Mucosa of stomach (tissue), 1 donor: ENCODE data around the gene WNT8B.

ENCODE experiments used
- H3K27me3 ChIP-seq: one replicate; pipeline ENCODE4 v1.7.0; 2013; ENCODE audit warnings: mild to moderate bottlenecking, low read length; ENCODE audit not compliant: control insufficient read depth, insufficient read depth
- H3K36me3 ChIP-seq: one replicate; pipeline ENCODE4 v1.7.0; 2013; ENCODE audit warnings: low read length; ENCODE audit not compliant: control insufficient read depth, insufficient read depth
- H3K4me1 ChIP-seq: one replicate; pipeline ENCODE4 v1.7.0; 2013; ENCODE audit warnings: mild to moderate bottlenecking, low read length; ENCODE audit not compliant: control insufficient read depth, insufficient read depth
- H3K4me3 ChIP-seq: one replicate; pipeline ENCODE4 v1.7.0; 2013; ENCODE audit warnings: low read length
- H3K9ac ChIP-seq: one replicate; pipeline ENCODE4 v1.7.0; 2013; ENCODE audit warnings: mild to moderate bottlenecking, low read length, moderate library complexity
- H3K9me3 ChIP-seq: one replicate; pipeline ENCODE4 v1.7.0; 2013; ENCODE audit warnings: mild to moderate bottlenecking, low read length, moderate library complexity; ENCODE audit not compliant: control insufficient read depth
- donor health status: Pancreatic carcinoma.

Gene WNT8B

DNA sequence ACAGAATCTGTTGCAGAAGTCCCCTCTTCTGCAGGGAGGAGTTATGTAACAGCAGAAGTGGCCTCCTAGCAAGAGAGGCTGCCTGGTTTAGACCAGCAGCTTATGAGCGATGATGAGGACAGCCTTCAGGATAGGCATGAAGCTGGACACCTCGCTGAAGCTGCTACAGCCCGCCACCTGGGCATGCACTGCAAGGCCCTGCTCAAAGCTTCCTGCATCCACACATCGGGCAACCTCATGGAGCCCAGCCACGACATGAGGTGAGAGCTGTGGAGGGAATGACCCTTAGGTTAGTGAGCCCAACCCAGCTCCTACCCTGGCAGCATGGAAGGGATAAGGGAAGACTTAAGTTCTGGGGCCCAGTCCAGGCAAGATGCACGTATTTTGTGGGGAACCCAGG lies 24.7 kb downstream of the WNT8B start:
- no peak overlapping the region for H3K9ac ChIP-seq
- H3K9me3 ChIP-seq, result no peaks in the 10 kb centered on the region
- peaks cover 7% of the 10 kb centered on the region for H3K4me1 ChIP-seq
- H3K27me3 ChIP-seq, result peaks cover 8% of the 10 kb centered on the region
- no peak overlapping the region for H3K4me3 ChIP-seq
- peaks cover 5% of the 10 kb centered on the region for H3K36me3 ChIP-seq

DNA sequence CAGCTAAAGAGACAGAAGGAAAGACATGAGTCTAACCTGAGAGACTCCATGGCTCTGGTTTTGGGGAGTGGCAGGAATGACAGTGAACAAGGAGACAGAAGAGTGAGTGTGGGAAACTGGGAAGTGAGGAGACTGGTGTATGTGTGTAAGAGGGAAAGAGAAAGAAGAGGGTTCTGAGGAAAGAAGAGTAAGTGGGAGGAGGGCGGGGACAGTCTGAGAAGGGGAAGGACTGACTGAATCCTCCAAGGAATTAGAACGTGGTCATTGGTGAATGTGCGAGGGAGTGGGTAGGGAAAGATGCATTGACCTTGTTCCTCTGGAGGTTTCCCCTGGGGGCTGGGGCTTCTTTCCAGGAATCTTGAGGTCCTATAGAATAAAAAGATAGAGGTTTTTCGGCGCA lies 26.6 kb downstream of the WNT8B start:
- peaks cover 5% of the 10 kb centered on the region for H3K36me3 ChIP-seq
- H3K27me3 ChIP-seq, result no peaks in the 10 kb centered on the region
- H3K9ac ChIP-seq, result no peak overlapping the region

DNA sequence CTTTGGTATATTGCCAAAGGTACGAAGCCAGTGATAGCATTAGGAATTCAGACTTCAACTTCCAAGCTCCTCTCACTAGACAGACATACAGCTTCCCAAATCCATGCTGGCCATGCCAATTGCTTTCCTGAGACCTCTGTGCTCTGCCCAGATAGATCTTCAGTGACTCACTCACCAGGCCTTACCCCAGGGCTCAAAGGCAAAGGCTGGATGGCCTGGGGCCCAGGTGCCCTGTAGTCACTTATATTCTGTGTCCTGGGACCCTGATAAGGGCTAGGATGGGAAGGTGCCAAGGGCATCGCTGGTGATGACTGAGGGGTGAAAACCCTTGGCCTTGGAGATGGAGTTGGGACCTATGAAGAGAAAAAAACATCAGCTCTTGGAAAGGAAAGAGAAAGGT lies 27.7 kb downstream of the WNT8B start:
- no peak overlapping the region for H3K4me3 ChIP-seq
- no peaks in the 10 kb centered on the region for H3K9me3 ChIP-seq
- no peaks in the 10 kb centered on the region for H3K4me1 ChIP-seq
- H3K9ac ChIP-seq, result no peak overlapping the region
- no peaks in the 10 kb centered on the region for H3K27me3 ChIP-seq
- peaks cover 5% of the 10 kb centered on the region for H3K36me3 ChIP-seq

More for the DNA sequence above, 26.6 kb downstream of the WNT8B start:
- H3K9me3 ChIP-seq, result no peaks in the 10 kb centered on the region
- H3K4me3 ChIP-seq, result no peak overlapping the region
- H3K4me1 ChIP-seq, result no peaks in the 10 kb centered on the region

DNA sequence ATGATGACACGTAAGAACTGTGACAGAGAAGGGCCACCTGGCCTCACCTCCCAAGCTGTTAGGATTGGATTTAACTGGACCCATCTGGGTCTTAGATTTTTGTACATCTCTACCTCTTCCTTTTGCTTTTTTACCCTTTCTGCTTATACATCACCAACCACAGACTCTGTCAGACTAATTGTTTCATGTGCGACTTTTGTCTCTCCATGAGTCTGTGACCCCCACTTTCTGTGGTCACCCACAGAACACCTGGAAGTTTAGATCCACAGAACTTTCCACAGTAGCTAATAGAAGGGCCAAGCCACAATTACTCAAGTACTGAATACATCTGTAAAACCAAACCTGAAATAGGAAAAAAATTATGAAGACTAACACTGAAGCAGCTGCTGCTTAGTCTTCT lies 33.8 kb downstream of the WNT8B start:
- Histone ChIP-seq H3K4me3 (no peak overlapping the region), H3K9me3 (no peaks in the 10 kb centered on the region), H3K9ac (no peak overlapping the region), H3K36me3 (no peaks in the 10 kb centered on the region), H3K4me1 (no peaks in the 10 kb centered on the region), H3K27me3 (no peaks in the 10 kb centered on the region)

DNA sequence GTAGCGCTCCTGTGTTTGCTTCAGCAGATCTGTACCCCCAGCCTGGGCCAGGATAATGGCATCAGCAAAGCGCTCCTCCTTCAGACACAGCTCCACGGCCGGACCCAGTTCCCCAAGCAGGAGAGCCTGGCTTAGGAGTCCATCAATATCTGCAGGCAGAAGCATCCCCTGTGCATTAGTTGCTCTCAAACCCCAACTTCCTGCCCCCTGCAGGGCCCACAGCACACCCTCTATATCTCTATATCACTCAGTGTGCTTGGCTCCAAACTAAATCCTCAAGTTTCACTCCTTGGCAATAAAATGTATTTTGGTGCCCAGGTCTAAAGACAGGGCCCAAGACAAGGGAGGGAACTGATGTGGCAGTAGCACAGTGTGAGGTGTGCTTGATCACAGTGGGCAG lies 35.2 kb downstream of the WNT8B start:
- H3K9ac ChIP-seq, result no peak overlapping the region
- H3K4me3 ChIP-seq, result no peak overlapping the region
- H3K4me1 ChIP-seq, result no peaks in the 10 kb centered on the region
- no peaks in the 10 kb centered on the region for H3K27me3 ChIP-seq
- no peaks in the 10 kb centered on the region for H3K36me3 ChIP-seq
- no peaks in the 10 kb centered on the region for H3K9me3 ChIP-seq

DNA sequence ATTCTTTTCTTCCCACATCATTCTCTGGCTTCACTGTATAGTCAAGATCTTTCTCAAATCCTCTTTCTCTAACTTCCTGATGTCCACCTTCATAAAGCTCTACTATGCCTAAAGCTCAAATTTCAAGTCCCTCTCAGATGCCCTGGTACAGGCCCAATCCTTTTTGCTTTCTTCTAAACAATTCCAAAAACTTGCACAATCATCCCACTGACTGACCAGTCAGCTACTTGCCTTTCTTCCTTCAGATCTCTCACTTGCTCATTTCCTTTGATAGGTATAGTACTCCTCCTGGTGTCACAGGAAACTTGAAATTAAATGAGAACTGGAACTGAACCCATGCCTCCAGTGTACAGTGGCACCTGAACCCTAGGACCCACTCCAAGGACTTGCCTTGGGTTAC lies 38.6 kb downstream of the WNT8B start:
- no peaks in the 10 kb centered on the region for H3K36me3 ChIP-seq

DNA sequence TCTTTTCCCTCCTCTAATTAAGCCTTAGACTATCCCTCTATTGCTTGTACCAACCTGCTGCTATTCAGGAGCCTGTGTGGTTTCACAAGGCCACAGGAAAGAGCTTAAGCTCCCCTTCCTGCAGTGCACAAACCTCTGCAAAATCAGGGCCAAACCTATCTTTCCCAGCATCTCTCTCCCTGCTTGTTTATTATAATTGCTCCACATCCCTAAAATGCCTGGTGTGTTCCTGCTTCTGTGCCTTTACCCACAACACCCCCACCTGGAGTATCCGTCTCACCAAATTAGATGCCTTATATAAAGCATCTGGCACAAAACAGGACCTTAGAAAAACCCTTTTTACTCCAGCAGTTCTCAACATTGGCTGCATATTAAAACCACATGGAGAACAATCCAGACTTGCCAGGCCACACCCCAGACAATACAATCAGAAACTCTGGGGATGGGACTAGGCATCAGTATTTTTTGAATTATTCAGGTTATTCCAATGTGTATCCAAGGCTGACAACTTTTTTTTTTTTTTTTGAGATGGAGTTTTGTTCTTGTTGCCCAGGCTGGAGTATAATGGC lies 40.2 kb downstream of the WNT8B start:
- no peaks in the 10 kb centered on the region for H3K4me1 ChIP-seq
- no peak overlapping the region for H3K9ac ChIP-seq
- no peaks in the 10 kb centered on the region for H3K36me3 ChIP-seq
- no peak overlapping the region for H3K4me3 ChIP-seq
- no peaks in the 10 kb centered on the region for H3K27me3 ChIP-seq
- no peaks in the 10 kb centered on the region for H3K9me3 ChIP-seq

More for the DNA sequence above, 38.6 kb downstream of the WNT8B start:
- H3K4me1 ChIP-seq, result no peaks in the 10 kb centered on the region
- no peak overlapping the region for H3K4me3 ChIP-seq
- no peak overlapping the region for H3K9ac ChIP-seq
- H3K9me3 ChIP-seq, result no peaks in the 10 kb centered on the region
- H3K27me3 ChIP-seq, result no peaks in the 10 kb centered on the region

DNA sequence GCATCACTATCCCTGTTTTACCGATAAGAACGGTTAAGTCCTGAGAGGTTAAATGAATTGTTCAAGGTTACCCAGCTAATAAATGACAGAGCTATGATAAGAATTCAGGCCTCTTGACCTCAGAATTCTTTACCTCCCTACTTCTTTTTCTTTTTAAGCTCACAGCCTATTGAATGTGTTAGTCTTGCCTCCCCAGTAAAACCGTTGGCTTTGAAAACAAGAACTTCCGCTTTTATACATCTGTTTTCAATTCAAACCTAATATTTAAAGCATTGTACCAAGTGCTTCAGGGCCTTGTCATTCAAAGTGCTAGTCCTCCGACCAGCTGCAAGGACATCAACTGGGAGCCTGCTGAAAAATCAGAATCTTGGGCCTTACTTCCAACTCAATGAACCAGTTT lies 41.3 kb downstream of the WNT8B start:
- no peak overlapping the region for H3K4me3 ChIP-seq
- H3K9me3 ChIP-seq, result no peaks in the 10 kb centered on the region
- no peaks in the 10 kb centered on the region for H3K36me3 ChIP-seq

DNA sequence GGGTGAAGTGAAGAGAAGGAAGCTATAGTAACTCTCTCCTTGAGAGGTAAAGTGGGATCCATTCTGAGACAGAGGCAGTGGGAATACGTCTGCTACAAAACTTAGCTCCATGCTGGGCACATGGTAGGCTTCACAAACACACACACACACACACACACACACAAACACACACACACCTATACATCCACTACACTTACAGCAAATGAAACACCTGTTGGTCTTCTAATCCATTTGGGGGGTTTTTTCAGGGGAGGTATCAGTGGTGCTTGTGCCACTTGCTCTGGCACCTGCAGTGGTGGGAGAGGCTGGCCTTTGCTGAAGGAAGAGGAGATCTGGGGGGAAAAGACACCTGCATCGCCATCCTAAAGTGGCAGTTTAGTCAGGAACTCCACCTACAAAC lies 42.4 kb downstream of the WNT8B start:
- H3K36me3 ChIP-seq, result no peaks in the 10 kb centered on the region
- H3K9me3 ChIP-seq, result no peaks in the 10 kb centered on the region
- H3K27me3 ChIP-seq, result no peaks in the 10 kb centered on the region
- peaks cover 7% of the 10 kb centered on the region for H3K4me1 ChIP-seq
- no peak overlapping the region for H3K4me3 ChIP-seq
- H3K9ac ChIP-seq, result no peak overlapping the region

More for the DNA sequence above, 41.3 kb downstream of the WNT8B start:
- no peaks in the 10 kb centered on the region for H3K27me3 ChIP-seq
- no peak overlapping the region for H3K9ac ChIP-seq
- peaks cover 4% of the 10 kb centered on the region for H3K4me1 ChIP-seq

DNA sequence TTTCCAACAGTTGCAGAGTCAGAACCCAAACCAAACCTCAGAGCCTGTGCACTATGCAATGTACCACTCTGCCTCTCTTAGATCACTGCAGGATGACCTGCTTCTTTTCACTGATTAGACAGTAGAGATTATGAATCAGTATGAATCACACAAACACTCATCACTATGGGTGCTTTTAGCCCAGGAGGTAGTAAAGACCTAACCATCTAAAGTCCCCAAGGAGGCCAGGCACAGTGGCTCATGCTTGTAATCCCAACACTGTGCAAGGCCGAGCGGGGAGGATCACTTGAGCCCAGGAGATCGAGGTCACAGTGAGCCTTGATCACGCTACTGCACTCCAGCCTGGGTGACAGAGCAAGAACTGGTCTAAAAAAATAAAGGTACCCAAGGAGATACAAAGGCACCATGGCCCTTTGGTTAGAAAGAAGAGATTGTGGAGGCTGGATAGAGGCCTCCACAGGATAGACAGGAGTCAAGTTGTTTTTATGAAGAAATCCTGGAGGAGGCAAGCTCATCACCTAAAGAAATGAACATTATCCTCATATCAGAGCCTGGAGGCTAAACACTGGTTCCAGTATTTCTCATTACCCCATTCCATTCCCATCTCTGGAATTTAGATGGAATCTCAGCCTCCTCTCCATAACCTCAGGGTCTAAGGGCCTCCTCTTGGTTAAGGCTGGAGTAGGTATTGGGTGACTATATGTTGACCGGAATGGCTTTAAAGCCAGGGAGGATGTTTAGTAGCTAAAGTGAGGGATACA lies 44.0 kb downstream of the WNT8B start:
- Histone ChIP-seq H3K4me1 (peaks cover 16% of the 10 kb centered on the region), H3K9ac (no peak overlapping the region), H3K27me3 (no peaks in the 10 kb centered on the region), H3K9me3 (no peaks in the 10 kb centered on the region), H3K4me3 (no peak overlapping the region), H3K36me3 (no peaks in the 10 kb centered on the region)

DNA sequence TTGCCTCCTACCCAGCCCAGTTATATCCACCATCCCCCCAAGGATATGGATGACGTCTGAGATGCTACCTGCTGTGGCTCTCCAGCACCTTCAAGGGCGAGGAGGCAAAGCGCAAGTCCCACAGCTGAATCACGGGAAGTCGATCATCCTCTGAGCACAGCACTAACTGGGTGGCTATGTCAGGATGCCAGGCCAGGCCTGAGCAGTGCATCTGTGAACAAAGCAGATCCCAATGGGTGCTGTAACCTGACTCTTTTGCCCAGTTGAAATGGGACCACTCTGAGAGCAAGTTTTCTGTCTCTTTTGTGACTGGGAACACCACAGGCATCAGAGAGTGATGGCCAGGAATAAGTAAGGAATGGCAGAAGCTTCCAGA lies 44.5 kb downstream of the WNT8B start:
- H3K36me3 ChIP-seq, result no peaks in the 10 kb centered on the region
- no peak overlapping the region for H3K4me3 ChIP-seq
- H3K27me3 ChIP-seq, result no peaks in the 10 kb centered on the region
- H3K9me3 ChIP-seq, result no peaks in the 10 kb centered on the region
- H3K9ac ChIP-seq, result no peak overlapping the region
- peaks cover 16% of the 10 kb centered on the region for H3K4me1 ChIP-seq

DNA sequence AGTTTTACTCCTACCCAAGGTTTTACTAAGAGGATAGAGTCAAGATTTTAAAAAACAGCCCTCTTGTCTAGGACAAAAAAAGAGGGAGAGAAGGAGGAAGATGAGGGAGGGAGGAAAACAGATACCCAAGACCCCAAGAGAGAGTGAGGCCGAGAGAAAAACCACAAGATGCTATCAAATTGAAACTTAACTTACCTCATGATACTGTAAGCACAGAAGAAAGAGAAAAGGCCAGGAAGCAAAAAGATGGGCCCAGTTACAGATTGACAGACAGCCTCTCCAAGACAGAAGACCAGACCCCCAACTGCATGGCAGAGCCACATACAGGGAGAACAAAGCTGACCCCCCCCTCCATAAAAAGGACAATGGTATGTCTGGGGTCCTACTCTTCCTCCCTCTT lies 45.5 kb downstream of the WNT8B start:
- H3K4me3 ChIP-seq, result no peak overlapping the region
- no peaks in the 10 kb centered on the region for H3K9me3 ChIP-seq
- H3K4me1 ChIP-seq, result peaks cover 16% of the 10 kb centered on the region
- H3K36me3 ChIP-seq, result no peaks in the 10 kb centered on the region
- no peak overlapping the region for H3K9ac ChIP-seq
- H3K27me3 ChIP-seq, result no peaks in the 10 kb centered on the region
